NCI-H1694 treated with DMSO at 0.1 percent for 48 hours (cell line): Measurements from ENCODE around the gene TLR3.
A peak's percentile ranks its signal among the peaks of the same experiment; 100 is the strongest.
"Not testable (repeated sequence)": the region's sequence is repeated elsewhere in the genome, so short reads cannot be mapped to it uniquely, and the experiment has no call there.

Source experiments
- DNase-seq: peaks from one replicate; lab custom pipeline; 2025; lab: John Stamatoyannopoulos, UW

The TLR3 gene

GRCh38 chr4:186068581-186069348 is at the start of gene TLR3:
TSS of gene TLR3 (plus strand) at chr4:186069156. CDS start at chr4:186076620, 7,464 bp downstream.
- DNase-seq: no peak

- no peak for DNase-seq
These were observed 49.7 kb upstream of the TLR3 start for GRCh38 chr4:186019269-186019668.

- DNase-seq: no peak
These were observed 48.7 kb upstream of the TLR3 start for GRCh38 chr4:186020106-186020792.

GRCh38 chr4:186020793-186021407 is 48.1 kb upstream of the TLR3 start:
- DNase-seq: no peak

GRCh38 chr4:186021461-186022167 is 47.3 kb upstream of the TLR3 start:
- peak; percentile 83 for DNase-seq

GRCh38 chr4:186023975-186024374 is 45.0 kb upstream of the TLR3 start:
- no peak for DNase-seq

- DNase-seq: no peak
These were observed 44.1 kb upstream of the TLR3 start for GRCh38 chr4:186024637-186025407.

GRCh38 chr4:186025408-186025690 is 43.6 kb upstream of the TLR3 start:
- no peak for DNase-seq

GRCh38 chr4:186027405-186027804 is 41.6 kb upstream of the TLR3 start:
- DNase-seq: no peak

- DNase-seq: peak; percentile 33
These were observed 39.2 kb upstream of the TLR3 start for GRCh38 chr4:186029571-186030398.

- no peak for DNase-seq
These were observed 38.6 kb upstream of the TLR3 start for GRCh38 chr4:186030399-186030775.

GRCh38 chr4:186030795-186031194 is 38.2 kb upstream of the TLR3 start:
- DNase-seq: no peak

- no peak for DNase-seq
These were observed 36.7 kb upstream of the TLR3 start for GRCh38 chr4:186032259-186032658.

GRCh38 chr4:186033027-186033426 is 35.9 kb upstream of the TLR3 start:
- DNase-seq: no peak

- DNase-seq: not testable (repeated sequence)
These were observed 34.3 kb upstream of the TLR3 start for GRCh38 chr4:186034613-186035012.

- DNase-seq: no peak
These were observed 31.9 kb upstream of the TLR3 start for GRCh38 chr4:186036976-186037581.

- peak; percentile 57 for DNase-seq
These were observed 31.0 kb upstream of the TLR3 start for GRCh38 chr4:186037692-186038658.

- DNase-seq: no peak
These were observed 29.3 kb upstream of the TLR3 start for GRCh38 chr4:186039697-186040096.

GRCh38 chr4:186040316-186040715 is 28.6 kb upstream of the TLR3 start:
- DNase-seq: no peak
